OCI-M1 (cell line): ENCODE measurements around the gene HNRNPLL.

ENCODE experiments used
- DNase-seq: peaks from one replicate; lab custom pipeline; 2025; lab: John Stamatoyannopoulos, UW

Gene HNRNPLL

GRCh38 chr2:38528008-38528442, 74.7 kb downstream of the HNRNPLL start:
- DNase-seq, result peak; percentile 53

GRCh38 chr2:38527338-38528007, 75.3 kb downstream of the HNRNPLL start:
- DNase-seq, result no peak

DNA sequence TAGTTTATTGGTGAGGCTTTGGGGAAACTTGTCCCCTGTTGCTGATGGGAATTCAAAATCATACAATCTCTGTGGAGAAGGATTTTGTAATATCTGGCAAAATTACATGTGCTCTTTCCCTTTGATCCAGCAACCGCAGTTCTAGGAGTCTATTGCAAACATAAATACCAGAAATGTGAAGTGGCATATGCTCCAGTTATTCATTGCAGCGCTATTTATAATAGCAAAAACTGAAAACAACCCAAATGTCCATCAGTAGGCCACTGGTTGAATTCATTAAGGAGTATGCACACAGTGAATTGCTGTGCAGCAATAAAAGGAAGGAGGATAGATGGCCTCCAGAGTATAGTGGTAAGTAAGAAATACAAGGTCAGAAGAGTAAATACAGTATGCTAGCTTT, 76.5 kb downstream of the HNRNPLL start:
- DNase-seq, result no peak

- DNase-seq, result no peak
Observed at GRCh38 chr2:38524580-38524979, 78.1 kb downstream of the HNRNPLL start.

DNA sequence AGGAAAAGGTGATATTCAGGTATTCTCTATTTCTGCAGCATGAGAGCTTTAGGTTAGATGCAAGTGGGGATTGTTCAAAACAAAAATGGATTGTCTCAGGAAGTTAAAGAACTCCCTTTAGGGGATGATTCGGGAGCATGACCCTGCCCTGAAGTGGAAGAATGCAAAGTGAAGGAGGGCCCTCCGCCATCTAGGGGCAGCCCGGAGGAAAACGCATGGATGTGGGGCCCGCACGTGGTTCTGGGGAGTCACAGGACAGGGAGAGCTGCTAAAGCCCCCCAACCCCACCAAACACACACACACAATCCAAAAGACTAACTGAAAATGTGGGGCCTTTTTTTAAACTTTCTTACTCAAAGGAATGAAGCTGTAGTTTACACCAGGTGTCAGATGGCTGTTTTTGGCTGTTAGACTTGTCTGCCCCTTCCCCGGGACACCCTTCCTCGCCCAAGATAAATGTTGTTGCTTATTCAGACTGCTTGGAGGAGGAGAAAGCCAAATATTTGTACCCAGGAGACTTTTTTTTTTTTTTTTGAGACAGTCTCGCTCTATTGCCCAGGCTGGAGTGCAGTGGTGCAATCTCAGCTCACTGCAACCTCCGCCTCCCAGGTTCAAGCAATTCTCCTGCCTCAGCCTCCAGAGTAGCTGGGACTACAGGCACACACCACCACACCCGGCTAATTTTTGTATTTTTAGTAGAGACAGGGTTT, 78.8 kb downstream of the HNRNPLL start:
- no peak for DNase-seq

- no peak for DNase-seq
Observed at GRCh38 chr2:38522754-38523349, 79.9 kb downstream of the HNRNPLL start.

DNA sequence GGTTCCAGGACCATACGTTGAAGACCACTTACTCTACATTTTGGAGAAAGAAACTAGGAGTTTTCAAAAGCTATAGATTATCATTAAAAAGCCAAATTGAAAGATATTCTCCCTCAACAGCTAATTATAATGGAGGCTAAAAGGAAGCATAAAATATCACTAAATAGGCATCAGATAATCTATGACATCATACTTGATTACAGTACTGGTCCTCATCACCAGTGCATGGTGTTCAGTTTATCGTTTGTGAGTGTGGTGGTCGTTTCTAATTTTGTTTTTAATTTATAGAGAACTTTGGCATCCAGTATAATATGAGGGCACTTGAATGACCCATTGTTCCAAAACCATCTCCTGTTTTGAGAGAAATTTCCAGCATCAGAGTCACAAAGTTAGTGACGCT, 80.9 kb downstream of the HNRNPLL start:
- no peak for DNase-seq

DNA sequence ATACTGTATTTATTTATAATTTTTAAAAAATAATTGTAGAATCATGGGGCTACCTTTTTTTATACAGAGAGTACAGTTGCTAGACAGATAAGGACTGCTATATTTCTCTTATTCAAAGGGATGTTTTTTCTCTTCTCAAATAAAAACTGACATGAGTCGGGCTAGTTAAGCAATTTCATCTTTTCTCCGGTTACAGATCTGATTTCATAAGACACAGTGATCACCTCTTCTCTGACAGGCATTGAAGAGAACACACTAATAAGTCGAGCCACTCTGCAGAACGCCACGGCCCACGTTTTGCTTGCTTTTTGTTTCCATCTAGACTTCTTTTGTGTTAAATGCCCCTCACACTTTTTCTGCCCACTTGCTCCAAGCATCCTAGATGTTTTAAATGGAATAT, 85.4 kb downstream of the HNRNPLL start:
- no peak for DNase-seq

GRCh38 chr2:38516526-38516925, 86.2 kb downstream of the HNRNPLL start:
- DNase-seq, result no peak

DNA sequence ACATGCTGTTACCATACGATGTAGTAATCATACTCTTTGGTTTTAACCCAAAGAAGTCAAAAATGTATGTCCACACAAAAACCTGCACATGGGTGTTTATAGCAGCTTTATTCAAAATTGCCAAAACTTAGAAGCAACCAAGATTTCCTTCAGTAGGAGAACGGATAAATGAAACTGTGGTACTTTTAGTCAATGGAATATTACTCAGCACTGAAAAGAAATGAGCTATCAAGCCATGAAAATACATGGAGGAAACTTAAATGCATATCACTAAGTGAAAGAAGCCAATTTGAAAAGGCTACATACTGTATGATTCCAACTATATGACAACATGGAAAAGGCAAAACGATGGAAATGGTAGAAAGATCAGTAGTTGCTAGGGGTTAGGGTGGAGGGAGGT, 86.6 kb downstream of the HNRNPLL start:
- DNase-seq, result no peak

DNA sequence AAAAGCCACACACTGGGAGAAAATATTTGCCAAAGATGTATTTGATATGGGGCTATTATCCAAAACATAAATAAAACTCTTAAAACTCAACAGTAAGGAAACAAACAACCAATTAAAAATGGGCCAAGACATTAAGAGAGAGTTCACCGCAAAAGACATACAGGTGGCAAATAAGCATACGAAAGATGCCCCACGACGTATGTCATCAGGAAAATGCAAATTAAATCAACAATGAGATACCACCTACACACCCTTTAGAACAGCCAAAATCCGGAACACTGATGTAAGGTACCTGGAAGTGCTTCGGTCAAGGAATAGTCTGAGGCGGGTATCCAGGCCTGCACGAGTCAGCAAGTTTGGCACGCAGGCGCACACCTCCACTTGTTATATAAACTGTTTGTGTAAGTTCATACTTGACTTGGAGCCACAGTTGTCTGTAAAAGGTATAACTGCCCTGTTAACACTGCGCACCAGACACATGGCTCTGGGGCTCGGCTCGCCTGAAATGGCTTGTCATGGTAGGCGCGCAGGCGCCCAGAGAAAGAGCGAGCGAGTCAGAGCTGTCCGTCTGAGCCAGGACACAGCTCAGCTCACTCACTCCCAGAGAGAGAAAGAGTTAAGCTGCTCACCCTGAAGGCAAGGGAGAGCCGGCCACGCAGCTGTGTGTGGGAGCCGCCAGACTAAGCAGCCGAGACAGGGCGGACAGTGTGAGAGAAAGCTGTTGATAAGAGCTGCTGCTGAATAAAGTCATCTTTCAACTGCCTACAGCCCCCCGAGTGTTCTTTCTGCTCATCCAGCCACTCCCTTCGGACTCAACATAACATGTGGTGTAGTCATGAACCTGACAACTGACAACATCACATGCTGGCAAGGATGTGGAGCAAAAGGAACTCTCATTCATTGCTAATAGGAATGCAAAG, 87.3 kb downstream of the HNRNPLL start:
- DNase-seq, result peak; percentile 52

DNA sequence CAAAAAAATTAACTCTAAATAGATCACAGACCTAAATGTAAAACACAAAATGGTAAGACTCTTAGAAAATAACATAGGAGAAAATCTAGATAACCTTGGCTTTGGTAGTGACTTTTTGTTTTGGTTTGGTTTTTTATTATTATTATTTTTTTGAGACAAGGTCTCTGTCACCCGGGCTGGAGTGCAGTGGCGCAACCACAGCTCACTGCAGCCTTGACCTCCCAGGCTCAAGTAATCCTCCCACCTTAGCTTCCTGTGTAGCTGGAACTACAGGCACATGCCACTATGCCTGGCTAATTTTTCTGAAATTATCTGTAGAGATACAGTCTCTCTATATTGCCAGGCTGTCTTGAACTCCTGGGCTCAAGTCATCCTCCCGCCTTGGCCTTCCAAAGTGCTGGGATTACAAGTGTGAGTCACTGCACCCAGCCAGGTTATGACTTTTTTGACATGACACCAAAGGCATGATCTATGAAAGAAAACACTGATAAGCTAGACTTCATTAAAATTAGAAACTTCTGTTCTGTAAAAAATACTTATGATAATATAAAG, 88.0 kb downstream of the HNRNPLL start:
- DNase-seq, result no peak

GRCh38 chr2:38512211-38512610, 90.5 kb downstream of the HNRNPLL start:
- peak; percentile 2 for DNase-seq
